WI38 (cell line): Measurements from ENCODE around the gene KLHDC9.

Experiments used
- H3K4me3 ChIP-seq: 2 replicates; pipeline ENCODE4 v1.5.1; 2011; ENCODE audit warnings: low read depth, mild to moderate bottlenecking, control low read depth, low read length
- CTCF ChIP-seq: IDR thresholded peaks from 2 replicates; pipeline ENCODE4 v1.5.1; 2012; ENCODE audit warnings: low read depth, mild to moderate bottlenecking, control low read depth, low read length

Gene KLHDC9

GRCh38 chr1:161080441-161081405 lies 17.4 kb upstream of the KLHDC9 start:
- TF ChIP-seq CTCF, result no peak

GRCh38 chr1:161081519-161081918 lies 16.6 kb upstream of the KLHDC9 start:
- no peak for TF ChIP-seq CTCF
- H3K4me3 ChIP-seq, result no peak overlapping the region

More at GRCh38 chr1:161080441-161081405, 17.4 kb upstream of the KLHDC9 start:
- no peak overlapping the region for H3K4me3 ChIP-seq

- H3K4me3 ChIP-seq, result no peak overlapping the region
- no peak for TF ChIP-seq CTCF
Observed at GRCh38 chr1:161082483-161082882, 15.7 kb upstream of the KLHDC9 start.

- no peak overlapping the region for H3K4me3 ChIP-seq
- TF ChIP-seq CTCF, result no peak
Observed at GRCh38 chr1:161082996-161083747, 15.0 kb upstream of the KLHDC9 start.

GRCh38 chr1:161083748-161084596 lies 14.2 kb upstream of the KLHDC9 start:
- no peak overlapping the region for H3K4me3 ChIP-seq
- no peak for TF ChIP-seq CTCF

GRCh38 chr1:161084597-161084988 lies 13.6 kb upstream of the KLHDC9 start:
- no peak overlapping the region for H3K4me3 ChIP-seq
- TF ChIP-seq CTCF, result no peak
